K562 (cell line): Measurements from ENCODE around the gene PSMC3IP. TPM values are rescaled to one million over a fixed set of nuclear protein-coding genes. Genes with fewer than 3 reads are reported as not detected.

Experiments used
- ADNP ChIP-seq: fragments of 200-800 bp; sonication (Bioruptor generic); IDR thresholded peaks from 2 replicates; pipeline ENCODE4 v1.6.1; 2016; ENCODE audit warnings: missing genetic modification characterization, missing compliant biosample characterization
- BRCA1 ChIP-seq, 2 experiments: fragments of 450-650 bp in 1 of 2; sonication (generic) in 1 of 2; formaldehyde crosslinking in 1 of 2; IDR thresholded peaks; 2 replicates each; pipeline versions ENCODE4 v1.5.0 to v1.6.1; 2017 to 2020; ENCODE audit warnings: mild to moderate bottlenecking in 1 of 2, missing genetic modification reagents in 1 of 2
- ETS1 ChIP-seq: conservative IDR thresholded peaks from 2 replicates; pipeline ENCODE4 v1.6.1; 2011; ENCODE audit warnings: low read depth, mild to moderate bottlenecking, low read length; ENCODE audit not compliant: control insufficient read depth
- JUND ChIP-seq, 2 experiments: IDR thresholded peaks; 2 replicates in 1 of 2; 3 replicates in 1 of 2; pipeline ENCODE4 v1.6.1; 2011; ENCODE audit warnings: borderline replicate concordance in 2 of 2, low read depth in 2 of 2, low read length in 2 of 2, improper control_type of control experiment in 1 of 2, missing biosample characterization in 1 of 2, missing genetic modification characterization in 1 of 2, missing genetic modification reagents in 1 of 2
- KDM5B ChIP-seq: fragments of 200-600 bp; sonication (generic); IDR thresholded peaks from 2 replicates; pipeline ENCODE4 v1.6.1; 2012; ENCODE audit warnings: low read depth, mild to moderate bottlenecking, moderate library complexity, low read length, control low read depth, inconsistent platforms; ENCODE audit not compliant: insufficient replicate concordance
- MLX ChIP-seq, 2 experiments: fragments of 450-650 bp in 1 of 2; sonication (generic) in 1 of 2; formaldehyde crosslinking; conservative IDR thresholded peaks; 2 replicates each; pipeline versions ENCODE4 v1.4.0 to v1.8.1; 2020 to 2022; ENCODE audit warnings: mild to moderate bottlenecking in 1 of 2, missing genetic modification reagents in 1 of 2
- NR1H2 ChIP-seq: sonication (generic); formaldehyde crosslinking; IDR thresholded peaks from 2 replicates; pipeline ENCODE4 v1.4.0; 2020; ENCODE audit warnings: mild to moderate bottlenecking, missing genetic modification reagents
- PTRF ChIP-seq: fragments of 450-650 bp; IDR thresholded peaks from 2 replicates; pipeline ENCODE4 v1.6.1; 2016; ENCODE audit warnings: mild to moderate bottlenecking, missing genetic modification characterization, missing compliant biosample characterization
- RBM17 ChIP-seq: fragments of 200-400 bp; formaldehyde crosslinking; IDR thresholded peaks from 2 replicates; pipeline ENCODE4 v1.6.1; 2017; ENCODE audit warnings: low read depth, mild to moderate bottlenecking, low read length, borderline replicate concordance
- SAP30 ChIP-seq: fragments of 200-600 bp; sonication (generic); IDR thresholded peaks from 2 replicates; pipeline ENCODE4 v1.6.1; 2012; ENCODE audit warnings: borderline replicate concordance, low read depth, mild to moderate bottlenecking, moderate library complexity, low read length, control low read depth, inconsistent platforms; ENCODE audit not compliant: insufficient read depth, poor library complexity, severe bottlenecking
- SMARCA4 ChIP-seq: fragments of 450-650 bp; IDR thresholded peaks from 2 replicates; pipeline ENCODE4 v1.6.1; 2016
- ZEB2 ChIP-seq: fragments of 450-650 bp; IDR thresholded peaks from 2 replicates; pipeline ENCODE4 v1.6.1; 2016
- ZNF282 ChIP-seq: sonication (generic); formaldehyde crosslinking; IDR thresholded peaks from 2 replicates; pipeline ENCODE4 v1.8.1; 2023; ENCODE audit warnings: missing genetic modification reagents
- polyA plus RNA-seq, 8 experiments: library from polyadenylated mRNA; depleted of rRNA in 4 of 8; stranded (reverse) in 5 of 8; unstranded in 3 of 8; fragments of >200 nt; fragmentation: Nextera tagmentation in 2 of 8; fragmentation: Illumina TruSeq in 1 of 8; extraction: Ambion mirVana in 2 of 8; extraction: Trizol in 1 of 8; gene quantifications; 2 replicates each; pipeline versions ENCODE4 v1.2.1 to v1.2.3, GENCODE V29; 2011 to 2014; ENCODE audit warnings: inconsistent platforms in 1 of 8, missing spikeins in 1 of 8
- total RNA-seq, 7 experiments: library from RNA; depleted of rRNA in 6 of 7; stranded (reverse); fragments of >200 nt in 6 of 7; fragmentation: Illumina TruSeq in 2 of 7; extraction: Trizol in 2 of 7; gene quantifications; 2 replicates each; pipeline versions ENCODE4 v1.2.1 to v1.2.3, GENCODE V29; 2011 to 2021; ENCODE audit warnings: low replicate concordance in 1 of 7

The PSMC3IP gene
- total and polyA plus RNA-seq, 9 of the 15 experiments (the other 6 are each of a cell fraction or from before 2014, with no cell fraction given): 13.8 to 65.6 (median 32.8) TPM

GRCh38 chr17:42608305-42609181, 31.0 kb upstream of the PSMC3IP start (continued):
- TF ChIP-seq BRCA1 (IDR thresholded peaks at IDR 0.05) (no peak), BRCA1 (CRISPR knock-in tag; IDR thresholded peaks at IDR 0.05) (no peak), ETS1 (0 out of 2 replicates have a peak, but pooled peaks have one; percentile 66), ZEB2 (peak; percentile 77), KDM5B (no peak), PTRF (tag) (no peak), JUND (IDR thresholded peaks at IDR 0.05; ENCODE audit: borderline replicate concordance, low read depth, low read length) (no peak), JUND (tag; IDR thresholded peaks at IDR 0.05; ENCODE audit: borderline replicate concordance, low read depth, low read length) (no peak), ZNF282 (CRISPR knock-in tag) (no peak), SMARCA4 (peak; percentile 39; the same call in 1 of the 2 replicates), NR1H2 (CRISPR knock-in tag) (no peak), SAP30 (peak; percentile 71), ADNP (tag) (no peak), RBM17 (no peak), MLX (CRISPR knock-in tag; conservative IDR thresholded peaks at IDR 0.05) (no peak)
